HepG2 (cell line): Measurements from ENCODE around the gene CPB2. TPM values are rescaled to one million over a fixed set of nuclear protein-coding genes. Genes with fewer than 3 reads are reported as not detected.

Experiments used
- AGO2 ChIP-seq: fragments of 200-400 bp; formaldehyde crosslinking; optimal IDR thresholded peaks from 2 replicates; pipeline ENCODE3; 2017; ENCODE audit warnings: mild to moderate bottlenecking, low read depth, low read length, moderate library complexity
- ASH2L ChIP-seq: fragments of 300-600, 200-600 bp; sonication (generic); IDR thresholded peaks from 2 replicates; pipeline ENCODE4 v1.7.0; 2017; ENCODE audit warnings: low read depth, mild to moderate bottlenecking, moderate library complexity, mixed read lengths, low read length; ENCODE audit not compliant: insufficient read length
- ETV5 ChIP-seq: IDR thresholded peaks from 2 replicates; pipeline ENCODE4 v1.6.1; 2018; ENCODE audit warnings: missing biosample characterization, missing genetic modification reagents, inconsistent platforms, borderline replicate concordance
- HNF4G ChIP-seq, 2 experiments: sonication (generic) in 1 of 2; formaldehyde crosslinking in 1 of 2; IDR thresholded peaks; 2 replicates each; pipeline versions ENCODE4 v1.4.0 to v1.6.1; 2011 to 2020; ENCODE audit warnings: borderline replicate concordance in 2 of 2, low read depth in 2 of 2, mild to moderate bottlenecking in 2 of 2, low read length in 1 of 2, missing genetic modification reagents in 1 of 2, moderate library complexity in 1 of 2
- JDP2 ChIP-seq: sonication (generic); formaldehyde crosslinking; IDR thresholded peaks from 2 replicates; pipeline ENCODE4 v1.8.1; 2022; ENCODE audit warnings: missing genetic modification reagents, borderline replicate concordance
- KDM6A ChIP-seq: IDR thresholded peaks from 2 replicates; pipeline ENCODE4 v1.6.1; 2016; ENCODE audit warnings: low read depth
- KLF11 ChIP-seq: IDR thresholded peaks from 2 replicates; pipeline ENCODE4 v1.6.1; 2016; ENCODE audit warnings: missing compliant biosample characterization
- MAF1 ChIP-seq: sonication (generic); formaldehyde crosslinking; IDR thresholded peaks from 2 replicates; pipeline ENCODE4 v1.5.0; 2020; ENCODE audit warnings: missing genetic modification reagents, borderline replicate concordance
- NFATC3 ChIP-seq: sonication (generic); formaldehyde crosslinking; IDR thresholded peaks from 2 replicates; pipeline ENCODE4 v1.5.1; 2020; ENCODE audit warnings: mild to moderate bottlenecking, missing genetic modification reagents
- RBAK ChIP-seq: sonication (generic); formaldehyde crosslinking; IDR thresholded peaks from 2 replicates; pipeline ENCODE4 v1.5.1; 2020; ENCODE audit warnings: mild to moderate bottlenecking, missing genetic modification reagents
- RFX1 ChIP-seq: fragments of 450-650 bp; IDR thresholded peaks from 2 replicates; pipeline ENCODE4 v1.6.1; 2017
- RNF2 ChIP-seq: fragments of 450-650 bp; conservative IDR thresholded peaks from 2 replicates; pipeline ENCODE4 v1.6.1; 2016; ENCODE audit warnings: low read depth
- SIX4 ChIP-seq: sonication (generic); formaldehyde crosslinking; IDR thresholded peaks from 2 replicates; pipeline ENCODE4 v1.4.0; 2020; ENCODE audit warnings: missing genetic modification reagents
- TBX3 ChIP-seq: fragments of 450-650 bp; IDR thresholded peaks from 2 replicates; pipeline ENCODE4 v1.6.1; 2017; ENCODE audit warnings: antibody characterized with exemption, mild to moderate bottlenecking, inconsistent platforms, borderline replicate concordance
- ZNF501 ChIP-seq: sonication (generic); formaldehyde crosslinking; IDR thresholded peaks from 2 replicates; pipeline ENCODE4 v1.5.1; 2020; ENCODE audit warnings: mild to moderate bottlenecking, moderate library complexity, missing genetic modification reagents
- ZNF558 ChIP-seq: sonication (generic); formaldehyde crosslinking; IDR thresholded peaks from 2 replicates; pipeline ENCODE4 v1.9.0; 2022; ENCODE audit warnings: mild to moderate bottlenecking, missing genetic modification reagents, borderline replicate concordance
- ZNF572 ChIP-seq: sonication (generic); formaldehyde crosslinking; IDR thresholded peaks from 2 replicates; pipeline ENCODE4 v1.5.1; 2020; ENCODE audit warnings: mild to moderate bottlenecking, missing genetic modification reagents
- ZNF589 ChIP-seq: sonication (generic); formaldehyde crosslinking; conservative IDR thresholded peaks from 2 replicates; pipeline ENCODE4 v1.8.0; 2022; ENCODE audit warnings: mild to moderate bottlenecking, moderate library complexity, missing genetic modification reagents
- ZNF75D ChIP-seq: sonication (generic); formaldehyde crosslinking; IDR thresholded peaks from 2 replicates; pipeline ENCODE4 v1.8.1; 2023; ENCODE audit warnings: missing genetic modification reagents, mild to moderate bottlenecking, borderline replicate concordance
- ZSCAN22 ChIP-seq: sonication (generic); formaldehyde crosslinking; IDR thresholded peaks from 2 replicates; pipeline ENCODE4 v1.4.0; 2020; ENCODE audit warnings: mild to moderate bottlenecking, missing genetic modification reagents
- polyA plus RNA-seq, 8 experiments: library from polyadenylated mRNA; depleted of rRNA in 3 of 8; stranded (reverse) in 7 of 8; unstranded in 1 of 8; fragments of >200 nt; fragmentation: Illumina TruSeq in 4 of 8; extraction: Trizol in 4 of 8; gene quantifications; 2 replicates each; pipeline versions ENCODE4 v1.2.1 to v1.2.3, GENCODE V29; 2011 to 2016; ENCODE audit warnings: low read depth in 4 of 8, missing spikeins in 1 of 8, mixed read lengths in 1 of 8; ENCODE audit not compliant: insufficient read depth in 1 of 8
- total RNA-seq, 5 experiments: library from RNA; depleted of rRNA; stranded (reverse); fragments of >200 nt; fragmentation: Illumina TruSeq; extraction: Trizol; gene quantifications; 2 replicates each; pipeline ENCODE4 v1.2.3, GENCODE V29; 2016; ENCODE audit warnings: low read depth in 1 of 5
- TF ChIP-seq, protein P1 (sequence below): sonication (generic); formaldehyde crosslinking; IDR thresholded peaks from 2 replicates; pipeline ENCODE4 v1.4.0; 2020; ENCODE audit warnings: missing genetic modification reagents; ENCODE audit errors: not compliant biosample characterization
- TF ChIP-seq, protein P2 (sequence below): sonication (generic); formaldehyde crosslinking; conservative IDR thresholded peaks from 2 replicates; pipeline ENCODE4 v1.4.0; 2020; ENCODE audit warnings: missing genetic modification reagents
- TF ChIP-seq, protein P3 (sequence below): sonication (generic); formaldehyde crosslinking; IDR thresholded peaks from 2 replicates; pipeline ENCODE4 v1.8.0; 2022; ENCODE audit warnings: missing genetic modification reagents, mild to moderate bottlenecking, moderate library complexity, borderline replicate concordance
- TF ChIP-seq, protein P4 (sequence below): sonication (generic); formaldehyde crosslinking; IDR thresholded peaks from 2 replicates; pipeline ENCODE4 v1.4.0; 2020; ENCODE audit warnings: mild to moderate bottlenecking, missing genetic modification reagents

CPB2 gene
- total and polyA plus RNA-seq, 2 of the 13 experiments (the other 11 are each of a cell fraction or from before 2014, with no cell fraction given): 125 to 140 TPM

DNA sequence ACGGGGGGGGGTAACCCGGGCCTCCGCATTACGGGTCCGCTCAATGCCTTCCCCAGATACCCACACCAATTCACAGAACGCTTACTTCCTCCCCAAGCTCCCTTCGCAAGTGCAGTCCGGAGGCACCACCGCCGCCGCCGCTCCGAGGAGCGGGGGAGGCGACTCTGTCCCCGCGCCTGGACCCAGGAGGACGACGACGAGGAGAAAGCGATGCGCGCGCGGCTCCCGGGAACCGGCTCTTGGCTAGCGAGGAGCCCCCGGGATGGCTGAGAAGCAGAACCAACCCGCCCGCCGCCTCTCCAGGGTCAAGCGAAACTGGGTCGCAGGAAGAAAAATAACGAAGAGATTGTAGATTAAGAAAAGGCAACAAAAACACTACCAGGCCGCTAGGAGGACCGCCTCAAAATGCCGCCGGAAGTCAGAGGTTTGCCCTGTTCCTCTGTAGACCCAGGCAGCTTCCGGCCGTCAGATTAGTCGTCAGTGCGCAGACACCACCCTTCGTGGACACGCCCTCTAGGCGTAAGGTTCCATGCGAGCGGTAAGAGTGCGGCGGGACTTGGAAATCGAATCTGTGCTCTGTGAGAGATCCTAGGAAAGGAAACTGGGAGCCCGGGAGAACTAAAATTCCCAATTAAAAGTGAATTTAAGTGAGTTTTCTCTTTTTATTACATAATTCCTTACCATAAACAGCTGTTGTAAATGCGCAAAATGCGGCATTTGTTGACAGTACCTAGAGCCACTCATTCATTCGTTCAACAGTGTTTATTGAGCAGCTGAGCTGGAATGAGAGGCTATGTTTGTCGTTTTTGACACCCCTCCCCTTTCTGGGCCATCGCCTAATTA lies 52.3 kb downstream of the CPB2 start, which contains the start of gene ZC3H13 (continued):
- TF ChIP-seq HNF4G (IDR thresholded peaks at IDR 0.05; ENCODE audit: borderline replicate concordance, low read depth, low read length): no peak
- TF ChIP-seq HNF4G (CRISPR knock-in tag; IDR thresholded peaks at IDR 0.05; ENCODE audit: borderline replicate concordance, low read depth): peak; percentile 41; the same call in 1 of the 2 replicates
- TF ChIP-seq SIX4 (CRISPR knock-in tag): no peak
- no peak for TF ChIP-seq NFATC3
- peak; percentile 75 for TF ChIP-seq ETV5 (CRISPR knock-in tag)
- TF ChIP-seq ZNF501: peak; percentile 90
- peak; percentile 100 for TF ChIP-seq AGO2
- no peak for TF ChIP-seq KDM6A
- TF ChIP-seq JDP2 (CRISPR knock-in tag): no peak
- TF ChIP-seq, protein P1, sequence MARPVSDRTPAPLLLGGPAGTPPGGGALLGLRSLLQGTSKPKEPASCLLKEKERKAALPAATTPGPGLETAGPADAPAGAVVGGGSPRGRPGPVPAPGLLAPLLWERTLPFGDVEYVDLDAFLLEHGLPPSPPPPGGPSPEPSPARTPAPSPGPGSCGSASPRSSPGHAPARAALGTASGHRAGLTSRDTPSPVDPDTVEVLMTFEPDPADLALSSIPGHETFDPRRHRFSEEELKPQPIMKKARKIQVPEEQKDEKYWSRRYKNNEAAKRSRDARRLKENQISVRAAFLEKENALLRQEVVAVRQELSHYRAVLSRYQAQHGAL: no peak
- TF ChIP-seq KLF11 (CRISPR knock-in tag): no peak
- peak; percentile 46; the same call in 1 of the 2 replicates for TF ChIP-seq ZNF558
- no peak for TF ChIP-seq TBX3
- TF ChIP-seq, protein P2, sequence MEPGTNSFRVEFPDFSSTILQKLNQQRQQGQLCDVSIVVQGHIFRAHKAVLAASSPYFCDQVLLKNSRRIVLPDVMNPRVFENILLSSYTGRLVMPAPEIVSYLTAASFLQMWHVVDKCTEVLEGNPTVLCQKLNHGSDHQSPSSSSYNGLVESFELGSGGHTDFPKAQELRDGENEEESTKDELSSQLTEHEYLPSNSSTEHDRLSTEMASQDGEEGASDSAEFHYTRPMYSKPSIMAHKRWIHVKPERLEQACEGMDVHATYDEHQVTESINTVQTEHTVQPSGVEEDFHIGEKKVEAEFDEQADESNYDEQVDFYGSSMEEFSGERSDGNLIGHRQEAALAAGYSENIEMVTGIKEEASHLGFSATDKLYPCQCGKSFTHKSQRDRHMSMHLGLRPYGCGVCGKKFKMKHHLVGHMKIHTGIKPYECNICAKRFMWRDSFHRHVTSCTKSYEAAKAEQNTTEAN (CRISPR knock-in tag): peak; percentile 29; the same call in 1 of the 2 replicates
- TF ChIP-seq, protein P3, sequence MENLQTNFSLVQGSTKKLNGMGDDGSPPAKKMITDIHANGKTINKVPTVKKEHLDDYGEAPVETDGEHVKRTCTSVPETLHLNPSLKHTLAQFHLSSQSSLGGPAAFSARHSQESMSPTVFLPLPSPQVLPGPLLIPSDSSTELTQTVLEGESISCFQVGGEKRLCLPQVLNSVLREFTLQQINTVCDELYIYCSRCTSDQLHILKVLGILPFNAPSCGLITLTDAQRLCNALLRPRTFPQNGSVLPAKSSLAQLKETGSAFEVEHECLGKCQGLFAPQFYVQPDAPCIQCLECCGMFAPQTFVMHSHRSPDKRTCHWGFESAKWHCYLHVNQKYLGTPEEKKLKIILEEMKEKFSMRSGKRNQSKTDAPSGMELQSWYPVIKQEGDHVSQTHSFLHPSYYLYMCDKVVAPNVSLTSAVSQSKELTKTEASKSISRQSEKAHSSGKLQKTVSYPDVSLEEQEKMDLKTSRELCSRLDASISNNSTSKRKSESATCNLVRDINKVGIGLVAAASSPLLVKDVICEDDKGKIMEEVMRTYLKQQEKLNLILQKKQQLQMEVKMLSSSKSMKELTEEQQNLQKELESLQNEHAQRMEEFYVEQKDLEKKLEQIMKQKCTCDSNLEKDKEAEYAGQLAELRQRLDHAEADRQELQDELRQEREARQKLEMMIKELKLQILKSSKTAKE (CRISPR knock-in tag): no peak
- no peak for TF ChIP-seq ZNF75D (CRISPR knock-in tag)
- TF ChIP-seq ASH2L: peak; percentile 98
- no peak for TF ChIP-seq MAF1 (CRISPR knock-in tag)
- no peak for TF ChIP-seq RBAK (CRISPR knock-in tag)
- TF ChIP-seq RFX1: no peak
- peak; percentile 49; the same call in 1 of the 2 replicates for TF ChIP-seq ZNF589
- no peak for TF ChIP-seq ZNF572 (CRISPR knock-in tag)
- TF ChIP-seq ZSCAN22 (CRISPR knock-in tag): peak; percentile 76; the same call in 1 of the 2 replicates
- TF ChIP-seq RNF2: no peak
- TF ChIP-seq, protein P4, sequence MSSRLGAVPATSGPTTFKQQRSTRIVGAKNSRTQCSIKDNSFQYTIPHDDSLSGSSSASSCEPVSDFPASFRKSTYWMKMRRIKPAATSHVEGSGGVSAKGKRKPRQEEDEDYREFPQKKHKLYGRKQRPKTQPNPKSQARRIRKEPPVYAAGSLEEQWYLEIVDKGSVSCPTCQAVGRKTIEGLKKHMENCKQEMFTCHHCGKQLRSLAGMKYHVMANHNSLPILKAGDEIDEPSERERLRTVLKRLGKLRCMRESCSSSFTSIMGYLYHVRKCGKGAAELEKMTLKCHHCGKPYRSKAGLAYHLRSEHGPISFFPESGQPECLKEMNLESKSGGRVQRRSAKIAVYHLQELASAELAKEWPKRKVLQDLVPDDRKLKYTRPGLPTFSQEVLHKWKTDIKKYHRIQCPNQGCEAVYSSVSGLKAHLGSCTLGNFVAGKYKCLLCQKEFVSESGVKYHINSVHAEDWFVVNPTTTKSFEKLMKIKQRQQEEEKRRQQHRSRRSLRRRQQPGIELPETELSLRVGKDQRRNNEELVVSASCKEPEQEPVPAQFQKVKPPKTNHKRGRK: no peak
